PC-9 (cell line): Measurements from ENCODE around the gene CDC14B.

ENCODE experiments used
- CTCF ChIP-seq: fragments of 200-600 bp; sonication (generic); conservative IDR thresholded peaks from 2 replicates; pipeline ENCODE4 v1.6.1; 2017; ENCODE audit warnings: mixed run types, antibody characterized with exemption, mild to moderate bottlenecking, moderate library complexity
- EZH2 ChIP-seq: fragments of 200-600 bp; sonication (generic); IDR thresholded peaks from 2 replicates; pipeline ENCODE4 v1.8.0; 2017; ENCODE audit warnings: antibody characterized with exemption, low read depth

- no peak for TF ChIP-seq CTCF
- no peak for TF ChIP-seq EZH2
These were observed 125.3 kb downstream of the CDC14B start for GRCh38 chr9:96494215-96494800.
